ENCODE measurements around the gene PRKCSH. TPM values are rescaled to one million over a fixed set of nuclear protein-coding genes. Genes with fewer than 3 reads are reported as not detected.

PRKCSH gene
- total and polyA plus RNA-seq, 2 experiments from 2014 or later = 85.3 to 130 TPM

DNA sequence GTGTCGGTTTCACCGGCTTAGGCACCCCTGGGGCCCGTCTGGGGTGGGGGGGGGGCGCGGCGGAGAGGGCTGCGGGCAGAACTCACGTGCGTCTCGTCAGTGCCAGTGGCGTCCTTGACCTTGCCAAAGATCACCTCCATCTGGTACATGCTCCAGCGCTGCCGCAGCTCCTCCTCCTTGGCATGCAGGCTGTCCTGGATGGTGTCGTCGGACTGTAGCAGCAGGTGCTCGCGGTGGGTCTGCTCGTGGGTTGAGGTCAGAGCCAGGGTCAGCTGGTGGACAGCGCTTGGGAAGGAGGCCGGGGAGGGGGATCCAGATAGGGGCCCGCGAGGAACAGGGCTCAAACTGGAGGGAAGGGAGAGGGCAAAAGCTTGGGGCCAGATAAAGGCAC lies 11.6 kb upstream of the PRKCSH start:
- Histone ChIP-seq H2AFZ (no peak overlapping the region), H3K9me2 (ENCODE audit: insufficient read depth) (no peaks in the 10 kb centered on the region), H3K4me1 (ENCODE audit: insufficient read depth) (peaks cover 26% of the 10 kb centered on the region), H4K20me1 (replicated peaks; ENCODE audit: insufficient read depth) (no peaks in the 10 kb centered on the region), H3F3A (replicated peaks; ENCODE audit: low read depth) (peaks cover 20% of the 10 kb centered on the region), H3K4me2 (peak overlapping the region; percentile 100), H3K27me3 (ENCODE audit: insufficient read depth) (peaks cover 45% of the 10 kb centered on the region), H3K4me3 (no peak overlapping the region), H3K79me2 (replicated peaks; ENCODE audit: insufficient read depth) (no peaks in the 10 kb centered on the region), H3K27ac (ENCODE audit: low read depth) (no peak overlapping the region), H3K36me3 (ENCODE audit: insufficient read depth) (no peaks in the 10 kb centered on the region)
- Mint-ChIP-seq H3K27me3 (ENCODE audit: insufficient read depth, low read depth, poor library complexity) (peaks cover 48% of the 10 kb centered on the region), H3K36me3 (ENCODE audit: low read depth) (no peaks in the 10 kb centered on the region), H3K9me3 (peaks cover 2% of the 10 kb centered on the region; the same call in 1 of the 3 replicates), H3K27ac (no peak overlapping the region), H3K4me1 (peaks cover 15% of the 10 kb centered on the region), H3K4me3 (no peak overlapping the region)
- no peak for TF ChIP-seq POLR2AphosphoS5 (IDR thresholded peaks at IDR 0.05; ENCODE audit: low read depth)
- TF ChIP-seq, protein P1, sequence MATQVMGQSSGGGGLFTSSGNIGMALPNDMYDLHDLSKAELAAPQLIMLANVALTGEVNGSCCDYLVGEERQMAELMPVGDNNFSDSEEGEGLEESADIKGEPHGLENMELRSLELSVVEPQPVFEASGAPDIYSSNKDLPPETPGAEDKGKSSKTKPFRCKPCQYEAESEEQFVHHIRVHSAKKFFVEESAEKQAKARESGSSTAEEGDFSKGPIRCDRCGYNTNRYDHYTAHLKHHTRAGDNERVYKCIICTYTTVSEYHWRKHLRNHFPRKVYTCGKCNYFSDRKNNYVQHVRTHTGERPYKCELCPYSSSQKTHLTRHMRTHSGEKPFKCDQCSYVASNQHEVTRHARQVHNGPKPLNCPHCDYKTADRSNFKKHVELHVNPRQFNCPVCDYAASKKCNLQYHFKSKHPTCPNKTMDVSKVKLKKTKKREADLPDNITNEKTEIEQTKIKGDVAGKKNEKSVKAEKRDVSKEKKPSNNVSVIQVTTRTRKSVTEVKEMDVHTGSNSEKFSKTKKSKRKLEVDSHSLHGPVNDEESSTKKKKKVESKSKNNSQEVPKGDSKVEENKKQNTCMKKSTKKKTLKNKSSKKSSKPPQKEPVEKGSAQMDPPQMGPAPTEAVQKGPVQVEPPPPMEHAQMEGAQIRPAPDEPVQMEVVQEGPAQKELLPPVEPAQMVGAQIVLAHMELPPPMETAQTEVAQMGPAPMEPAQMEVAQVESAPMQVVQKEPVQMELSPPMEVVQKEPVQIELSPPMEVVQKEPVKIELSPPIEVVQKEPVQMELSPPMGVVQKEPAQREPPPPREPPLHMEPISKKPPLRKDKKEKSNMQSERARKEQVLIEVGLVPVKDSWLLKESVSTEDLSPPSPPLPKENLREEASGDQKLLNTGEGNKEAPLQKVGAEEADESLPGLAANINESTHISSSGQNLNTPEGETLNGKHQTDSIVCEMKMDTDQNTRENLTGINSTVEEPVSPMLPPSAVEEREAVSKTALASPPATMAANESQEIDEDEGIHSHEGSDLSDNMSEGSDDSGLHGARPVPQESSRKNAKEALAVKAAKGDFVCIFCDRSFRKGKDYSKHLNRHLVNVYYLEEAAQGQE (IDR thresholded peaks at IDR 0.05; ENCODE audit: unreplicated experiment) = no peak
- no peak for TF ChIP-seq ZNF331 (CRISPR knock-in tag; IDR thresholded peaks at IDR 0.05; ENCODE audit: low read depth)
- TF ChIP-seq, protein P2, sequence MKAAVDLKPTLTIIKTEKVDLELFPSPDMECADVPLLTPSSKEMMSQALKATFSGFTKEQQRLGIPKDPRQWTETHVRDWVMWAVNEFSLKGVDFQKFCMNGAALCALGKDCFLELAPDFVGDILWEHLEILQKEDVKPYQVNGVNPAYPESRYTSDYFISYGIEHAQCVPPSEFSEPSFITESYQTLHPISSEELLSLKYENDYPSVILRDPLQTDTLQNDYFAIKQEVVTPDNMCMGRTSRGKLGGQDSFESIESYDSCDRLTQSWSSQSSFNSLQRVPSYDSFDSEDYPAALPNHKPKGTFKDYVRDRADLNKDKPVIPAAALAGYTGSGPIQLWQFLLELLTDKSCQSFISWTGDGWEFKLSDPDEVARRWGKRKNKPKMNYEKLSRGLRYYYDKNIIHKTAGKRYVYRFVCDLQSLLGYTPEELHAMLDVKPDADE (IDR thresholded peaks at IDR 0.05) = no peak
- TF ChIP-seq EZH2 (IDR thresholded peaks at IDR 0.05; ENCODE audit: low read depth, unreplicated experiment) = no peak
- TF ChIP-seq CREB1 (CRISPR knock-in tag; IDR thresholded peaks at IDR 0.05; ENCODE audit: low read depth) = no peak
- no peak for TF ChIP-seq JUNB (IDR thresholded peaks at IDR 0.05; ENCODE audit: unreplicated experiment)
- TF ChIP-seq NANOG (IDR thresholded peaks at IDR 0.05; ENCODE audit: borderline replicate concordance) = no peak
- no peak for TF ChIP-seq EZH2phosphoT487 (IDR thresholded peaks at IDR 0.05; ENCODE audit: unreplicated experiment)
- TF ChIP-seq, protein P3, sequence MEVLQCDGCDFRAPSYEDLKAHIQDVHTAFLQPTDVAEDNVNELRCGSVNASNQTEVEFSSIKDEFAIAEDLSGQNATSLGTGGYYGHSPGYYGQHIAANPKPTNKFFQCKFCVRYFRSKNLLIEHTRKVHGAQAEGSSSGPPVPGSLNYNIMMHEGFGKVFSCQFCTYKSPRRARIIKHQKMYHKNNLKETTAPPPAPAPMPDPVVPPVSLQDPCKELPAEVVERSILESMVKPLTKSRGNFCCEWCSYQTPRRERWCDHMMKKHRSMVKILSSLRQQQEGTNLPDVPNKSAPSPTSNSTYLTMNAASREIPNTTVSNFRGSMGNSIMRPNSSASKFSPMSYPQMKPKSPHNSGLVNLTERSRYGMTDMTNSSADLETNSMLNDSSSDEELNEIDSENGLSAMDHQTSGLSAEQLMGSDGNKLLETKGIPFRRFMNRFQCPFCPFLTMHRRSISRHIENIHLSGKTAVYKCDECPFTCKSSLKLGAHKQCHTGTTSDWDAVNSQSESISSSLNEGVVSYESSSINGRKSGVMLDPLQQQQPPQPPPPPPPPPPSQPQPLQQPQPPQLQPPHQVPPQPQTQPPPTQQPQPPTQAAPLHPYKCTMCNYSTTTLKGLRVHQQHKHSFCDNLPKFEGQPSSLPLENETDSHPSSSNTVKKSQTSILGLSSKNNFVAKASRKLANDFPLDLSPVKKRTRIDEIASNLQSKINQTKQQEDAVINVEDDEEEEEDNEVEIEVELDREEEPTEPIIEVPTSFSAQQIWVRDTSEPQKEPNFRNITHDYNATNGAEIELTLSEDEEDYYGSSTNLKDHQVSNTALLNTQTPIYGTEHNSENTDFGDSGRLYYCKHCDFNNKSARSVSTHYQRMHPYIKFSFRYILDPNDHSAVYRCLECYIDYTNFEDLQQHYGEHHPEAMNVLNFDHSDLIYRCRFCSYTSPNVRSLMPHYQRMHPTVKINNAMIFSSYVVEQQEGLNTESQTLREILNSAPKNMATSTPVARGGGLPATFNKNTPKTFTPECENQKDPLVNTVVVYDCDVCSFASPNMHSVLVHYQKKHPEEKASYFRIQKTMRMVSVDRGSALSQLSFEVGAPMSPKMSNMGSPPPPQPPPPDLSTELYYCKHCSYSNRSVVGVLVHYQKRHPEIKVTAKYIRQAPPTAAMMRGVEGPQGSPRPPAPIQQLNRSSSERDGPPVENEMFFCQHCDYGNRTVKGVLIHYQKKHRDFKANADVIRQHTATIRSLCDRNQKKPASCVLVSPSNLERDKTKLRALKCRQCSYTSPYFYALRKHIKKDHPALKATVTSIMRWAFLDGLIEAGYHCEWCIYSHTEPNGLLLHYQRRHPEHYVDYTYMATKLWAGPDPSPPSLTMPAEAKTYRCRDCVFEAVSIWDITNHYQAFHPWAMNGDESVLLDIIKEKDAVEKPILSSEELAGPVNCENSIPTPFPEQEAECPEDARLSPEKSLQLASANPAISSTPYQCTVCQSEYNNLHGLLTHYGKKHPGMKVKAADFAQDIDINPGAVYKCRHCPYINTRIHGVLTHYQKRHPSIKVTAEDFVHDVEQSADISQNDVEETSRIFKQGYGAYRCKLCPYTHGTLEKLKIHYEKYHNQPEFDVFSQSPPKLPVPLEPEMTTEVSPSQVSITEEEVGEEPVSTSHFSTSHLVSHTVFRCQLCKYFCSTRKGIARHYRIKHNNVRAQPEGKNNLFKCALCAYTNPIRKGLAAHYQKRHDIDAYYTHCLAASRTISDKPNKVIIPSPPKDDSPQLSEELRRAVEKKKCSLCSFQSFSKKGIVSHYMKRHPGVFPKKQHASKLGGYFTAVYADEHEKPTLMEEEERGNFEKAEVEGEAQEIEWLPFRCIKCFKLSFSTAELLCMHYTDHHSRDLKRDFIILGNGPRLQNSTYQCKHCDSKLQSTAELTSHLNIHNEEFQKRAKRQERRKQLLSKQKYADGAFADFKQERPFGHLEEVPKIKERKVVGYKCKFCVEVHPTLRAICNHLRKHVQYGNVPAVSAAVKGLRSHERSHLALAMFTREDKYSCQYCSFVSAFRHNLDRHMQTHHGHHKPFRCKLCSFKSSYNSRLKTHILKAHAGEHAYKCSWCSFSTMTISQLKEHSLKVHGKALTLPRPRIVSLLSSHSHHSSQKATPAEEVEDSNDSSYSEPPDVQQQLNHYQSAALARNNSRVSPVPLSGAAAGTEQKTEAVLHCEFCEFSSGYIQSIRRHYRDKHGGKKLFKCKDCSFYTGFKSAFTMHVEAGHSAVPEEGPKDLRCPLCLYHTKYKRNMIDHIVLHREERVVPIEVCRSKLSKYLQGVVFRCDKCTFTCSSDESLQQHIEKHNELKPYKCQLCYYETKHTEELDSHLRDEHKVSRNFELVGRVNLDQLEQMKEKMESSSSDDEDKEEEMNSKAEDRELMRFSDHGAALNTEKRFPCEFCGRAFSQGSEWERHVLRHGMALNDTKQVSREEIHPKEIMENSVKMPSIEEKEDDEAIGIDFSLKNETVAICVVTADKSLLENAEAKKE (CRISPR knock-in tag; IDR thresholded peaks at IDR 0.05) = no peak
- ATAC-seq = no peak
- DNase-seq (ENCODE audit: low spot score) = peak; percentile 27

Measured in GM23338 (cell line).